ENCODE results near the gene ZC3H12C. TPM values are rescaled to one million over a fixed set of nuclear protein-coding genes. Genes with fewer than 3 reads are reported as not detected.
A peak's percentile ranks its signal among the peaks of the same experiment; 100 is the strongest.

Gene ZC3H12C
- total RNA-seq: 10 to 100 TPM; 17.2 to 17.9 TPM
- polyA plus RNA-seq: 1 to 10 TPM; 1.1 to 2.1 TPM
- long read RNA-seq, donor 1, partial matches to known transcripts: 0 of 4 reads
- long read RNA-seq, donor 1, other reads (novel, unspliced or antisense): 4 of 4 reads
- long read RNA-seq, donor 2, partial matches to known transcripts: 1 of 8 reads
- long read RNA-seq, donor 2, other reads (novel, unspliced or antisense): 7 of 8 reads

- 0 to 1% methylated on average over 26 to 110 of the region's 110 CpGs for WGBS, 2 donors
- H3K9me3 ChIP-seq (ENCODE audit: control insufficient read depth, low read length): no peaks in the 10 kb centered on the region
- DNase-seq: peak; percentile 85 to 92
- peak; percentile 80 for ATAC-seq (ENCODE audit: low FRiP score)
- no peaks in the 10 kb centered on the region for H3K36me3 ChIP-seq (ENCODE audit: control insufficient read depth in 1 of 2, insufficient read depth in 2 of 2, low read length in 1 of 2)
- intact Hi-C loops (cut with DNase I): loop anchor here (5.0 to 10.0 kb wide), 6 partner anchors 62 to 1868 kb away; partner anchors contain the start of genes ATM (in 1 of the 2), NPAT (in 1 of the 2) and RDX (in 1 of the 2)
- H3K27ac ChIP-seq (ENCODE audit: low read depth in 1 of 2, low read length in 2 of 2): peak within 1 kb of the TSS; percentile 78 to 94
- peak within 1 kb of the TSS; percentile 75 to 80 for H3K4me3 ChIP-seq (ENCODE audit: low read length in 2 of 2)
- H3K27me3 ChIP-seq (ENCODE audit: control insufficient read depth in 1 of 2, insufficient read depth in 2 of 2, low read length in 1 of 2): no peaks in the 10 kb centered on the region
- peaks cover 0 to 9% of the 10 kb centered on the region in 2 donors for H3K4me1 ChIP-seq (ENCODE audit: control insufficient read depth in 1 of 2, insufficient read depth in 2 of 2, low read length in 2 of 2)
These were observed at the start of gene ZC3H12C for GRCh38 chr11:110092515-110093406. Gene ZC3H12C, plus strand, starts transcription at chr11:110093392. Its CDS starts 20 bp downstream, at chr11:110093412.

DNA sequence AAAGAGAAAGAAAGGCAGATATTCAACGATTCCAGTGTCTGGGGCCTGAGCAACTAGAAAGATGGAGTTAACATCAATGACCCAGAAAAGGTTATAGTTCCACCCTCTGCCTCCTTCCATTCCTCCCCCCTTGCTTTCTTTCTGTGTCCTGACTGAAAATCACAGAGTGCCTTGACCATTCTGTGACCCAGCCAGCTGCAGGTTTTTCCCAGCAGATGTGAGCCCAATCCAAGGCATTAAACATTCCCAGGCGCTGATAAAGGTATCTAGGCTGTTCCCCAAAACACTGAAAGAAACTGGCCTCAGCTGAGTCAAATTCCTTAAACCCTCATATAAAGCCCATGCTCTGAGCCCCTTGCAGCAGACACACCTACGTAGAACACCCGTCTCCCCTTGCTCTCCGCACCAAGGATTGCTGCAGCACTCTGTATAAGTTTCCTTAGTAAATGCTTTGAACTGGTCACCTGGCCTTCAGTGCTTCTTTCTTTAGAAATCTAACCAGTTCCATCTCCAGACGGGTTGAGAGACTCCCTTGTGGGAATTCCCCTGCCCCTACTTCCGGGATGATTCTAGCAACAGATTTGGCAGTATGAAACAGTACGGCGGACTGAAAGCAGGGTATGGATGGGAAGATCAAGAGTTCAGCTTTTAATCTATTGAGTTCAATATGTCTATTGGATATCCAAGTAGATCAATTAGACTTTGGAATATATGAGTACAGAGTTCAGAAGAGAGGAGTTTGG, 48.8 kb upstream of the ZC3H12C start:
- H3K4me3 ChIP-seq (ENCODE audit: low read length in 2 of 2): no peak overlapping the region
- no peak for ATAC-seq (ENCODE audit: low FRiP score)
- H3K27me3 ChIP-seq (ENCODE audit: control insufficient read depth in 1 of 2, insufficient read depth in 2 of 2, low read length in 1 of 2): no peaks in the 10 kb centered on the region
- no peaks in the 10 kb centered on the region for H3K36me3 ChIP-seq (ENCODE audit: control insufficient read depth in 1 of 2, insufficient read depth in 2 of 2, low read length in 1 of 2)
- H3K4me1 ChIP-seq (ENCODE audit: control insufficient read depth in 1 of 2, insufficient read depth in 2 of 2, low read length in 2 of 2): no peaks in the 10 kb centered on the region
- 72 to 76% methylated on average over 9 of the region's 9 CpGs for WGBS, 2 donors
- no peak for DNase-seq
- H3K9me3 ChIP-seq (ENCODE audit: control insufficient read depth, low read length): no peaks in the 10 kb centered on the region
- intact Hi-C loops (cut with DNase I): no loop called here
- no peak overlapping the region for H3K27ac ChIP-seq (ENCODE audit: low read depth in 1 of 2, low read length in 2 of 2)

DNA sequence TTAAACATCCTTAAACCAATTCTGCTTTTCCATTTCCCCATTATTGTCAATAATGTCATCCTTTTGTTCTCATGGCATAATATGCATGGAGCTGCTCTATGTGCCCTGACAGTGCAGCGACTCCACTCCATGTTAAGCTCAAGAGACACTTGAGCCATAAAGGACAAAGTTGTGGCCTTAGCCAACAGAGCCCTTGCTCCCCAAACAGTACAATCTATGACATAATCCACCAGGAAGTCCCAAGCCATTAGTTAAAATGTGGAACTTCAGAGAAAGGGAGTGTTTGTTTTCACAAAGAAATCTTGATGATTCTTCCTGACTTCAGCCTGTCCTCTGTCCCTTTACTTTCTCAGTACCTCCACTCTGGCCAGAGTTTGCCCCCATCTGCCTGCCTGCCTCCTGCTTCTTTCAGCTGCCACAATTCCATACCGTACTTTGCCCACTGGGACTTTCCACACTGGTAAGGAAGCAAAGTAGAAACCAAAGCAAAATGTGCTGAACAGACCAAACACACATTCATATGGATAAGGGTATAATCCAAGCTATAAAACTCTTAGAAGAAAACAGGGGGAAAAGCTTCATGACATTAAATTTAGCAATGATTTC, 46.3 kb upstream of the ZC3H12C start:
- Histone ChIP-seq H3K27me3 (ENCODE audit: control insufficient read depth in 1 of 2, insufficient read depth in 2 of 2, low read length in 1 of 2) (no peaks in the 10 kb centered on the region), H3K9me3 (ENCODE audit: control insufficient read depth, low read length) (no peaks in the 10 kb centered on the region), H3K4me3 (ENCODE audit: low read length in 2 of 2) (no peak overlapping the region), H3K27ac (ENCODE audit: low read depth in 1 of 2, low read length in 2 of 2) (no peak overlapping the region), H3K4me1 (ENCODE audit: control insufficient read depth in 1 of 2, insufficient read depth in 2 of 2, low read length in 2 of 2) (no peaks in the 10 kb centered on the region), H3K36me3 (ENCODE audit: control insufficient read depth in 1 of 2, insufficient read depth in 2 of 2, low read length in 1 of 2) (no peaks in the 10 kb centered on the region)
- 79 to 88% methylated on average over 2 of the region's 2 CpGs for WGBS, 2 donors
- ATAC-seq (ENCODE audit: low FRiP score) (no peak), DNase-seq (no peak)
- intact Hi-C loops (cut with DNase I): no loop called here

- 95% methylated on average over 33 of the region's 33 CpGs for WGBS, 2 donors
- Histone ChIP-seq H3K36me3 (ENCODE audit: control insufficient read depth in 1 of 2, insufficient read depth in 2 of 2, low read length in 1 of 2) (no peaks in the 10 kb centered on the region), H3K9me3 (ENCODE audit: control insufficient read depth, low read length) (peaks cover 3% of the 10 kb centered on the region), H3K27me3 (ENCODE audit: control insufficient read depth in 1 of 2, insufficient read depth in 2 of 2, low read length in 1 of 2) (no peaks in the 10 kb centered on the region), H3K4me3 (ENCODE audit: low read length in 2 of 2) (no peak overlapping the region), H3K27ac (ENCODE audit: low read depth in 1 of 2, low read length in 2 of 2) (no peak overlapping the region), H3K4me1 (ENCODE audit: control insufficient read depth in 1 of 2, insufficient read depth in 2 of 2, low read length in 2 of 2) (no peaks in the 10 kb centered on the region)
- intact Hi-C loops (cut with DNase I): no loop called here
- DNase-seq (no peak), ATAC-seq (ENCODE audit: low FRiP score) (no peak)
These were observed 43.5 kb upstream of the ZC3H12C start for GRCh38 chr11:110049501-110050200.

- 88 to 91% methylated on average over 8 of the region's 8 CpGs for WGBS, 2 donors
These were observed 43.0 kb upstream of the ZC3H12C start for GRCh38 chr11:110050201-110050506.

DNA sequence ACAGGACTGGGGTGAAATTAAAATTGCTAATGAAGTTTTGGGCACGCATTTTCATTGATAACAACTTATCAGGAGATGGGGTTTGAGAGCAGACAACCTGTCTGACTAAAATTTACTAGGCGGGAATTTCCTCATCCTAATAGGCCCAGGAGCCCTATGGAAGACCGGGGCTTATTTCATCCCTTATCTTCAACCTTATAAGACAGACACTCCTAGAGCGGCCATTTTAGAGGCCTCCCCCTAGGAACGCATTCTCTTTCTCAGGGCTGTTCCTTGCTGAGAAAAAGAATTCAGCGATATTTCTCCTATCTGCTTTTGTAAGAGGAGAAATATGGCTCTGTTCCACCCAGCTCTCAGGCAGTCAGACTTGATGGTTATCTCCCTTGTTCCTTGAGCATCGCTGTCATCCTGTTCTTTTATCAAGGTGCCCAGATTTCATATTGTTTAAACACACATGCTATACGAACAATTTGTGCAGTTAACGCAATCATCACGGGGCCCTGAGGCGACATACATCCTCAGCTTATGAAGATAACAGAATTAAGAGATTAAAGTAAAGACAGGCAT, 39.3 kb upstream of the ZC3H12C start:
- Histone ChIP-seq H3K9me3 (ENCODE audit: control insufficient read depth, low read length) (peaks cover 3% of the 10 kb centered on the region), H3K4me1 (ENCODE audit: control insufficient read depth in 1 of 2, insufficient read depth in 2 of 2, low read length in 2 of 2) (no peaks in the 10 kb centered on the region), H3K27me3 (ENCODE audit: control insufficient read depth in 1 of 2, insufficient read depth in 2 of 2, low read length in 1 of 2) (no peaks in the 10 kb centered on the region), H3K36me3 (ENCODE audit: control insufficient read depth in 1 of 2, insufficient read depth in 2 of 2, low read length in 1 of 2) (no peaks in the 10 kb centered on the region), H3K4me3 (ENCODE audit: low read length in 2 of 2) (no peak overlapping the region), H3K27ac (ENCODE audit: low read depth in 1 of 2, low read length in 2 of 2) (no peak overlapping the region)
- DNase-seq (no peak), ATAC-seq (ENCODE audit: low FRiP score) (no peak)
- intact Hi-C loops (cut with DNase I): no loop called here
- WGBS, 2 donors: 93 to 94% methylated on average over 11 of the region's 11 CpGs

More at GRCh38 chr11:110050201-110050506, 43.0 kb upstream of the ZC3H12C start:
- H3K4me3 ChIP-seq (ENCODE audit: low read length in 2 of 2): no peak overlapping the region
- DNase-seq (no peak), ATAC-seq (ENCODE audit: low FRiP score) (peak; percentile 29)
- H3K4me1 ChIP-seq (ENCODE audit: control insufficient read depth in 1 of 2, insufficient read depth in 2 of 2, low read length in 2 of 2): no peaks in the 10 kb centered on the region
- no peaks in the 10 kb centered on the region for H3K36me3 ChIP-seq (ENCODE audit: control insufficient read depth in 1 of 2, insufficient read depth in 2 of 2, low read length in 1 of 2)
- H3K27ac ChIP-seq (ENCODE audit: low read depth in 1 of 2, low read length in 2 of 2): no peak overlapping the region
- peaks cover 3% of the 10 kb centered on the region for H3K9me3 ChIP-seq (ENCODE audit: control insufficient read depth, low read length)
- H3K27me3 ChIP-seq (ENCODE audit: control insufficient read depth in 1 of 2, insufficient read depth in 2 of 2, low read length in 1 of 2): no peaks in the 10 kb centered on the region
- intact Hi-C loops (cut with DNase I): no loop called here

- H3K9me3 ChIP-seq (ENCODE audit: control insufficient read depth, low read length): peaks cover 4% of the 10 kb centered on the region
- no peak for ATAC-seq (ENCODE audit: low FRiP score)
- H3K27me3 ChIP-seq (ENCODE audit: control insufficient read depth in 1 of 2, insufficient read depth in 2 of 2, low read length in 1 of 2): no peaks in the 10 kb centered on the region
- H3K4me1 ChIP-seq (ENCODE audit: control insufficient read depth in 1 of 2, insufficient read depth in 2 of 2, low read length in 2 of 2): no peaks in the 10 kb centered on the region
- no peak overlapping the region for H3K4me3 ChIP-seq (ENCODE audit: low read length in 2 of 2)
- WGBS, 2 donors: 64 to 67% methylated on average over 2 of the region's 2 CpGs
- H3K36me3 ChIP-seq (ENCODE audit: control insufficient read depth in 1 of 2, insufficient read depth in 2 of 2, low read length in 1 of 2): no peaks in the 10 kb centered on the region
- DNase-seq: no peak
- intact Hi-C loops (cut with DNase I): no loop called here
- no peak overlapping the region for H3K27ac ChIP-seq (ENCODE audit: low read depth in 1 of 2, low read length in 2 of 2)
These were observed 36.2 kb upstream of the ZC3H12C start for GRCh38 chr11:110056956-110057355.

Data from aorta (tissue), 5 donors.